Measurements from ENCODE around the gene C14orf132.

The C14orf132 gene

GRCh38 chr14:96064866-96065265 lies 25.7 kb downstream of the C14orf132 start:
- TF ChIP-seq CTCF (conservative IDR thresholded peaks at IDR 0.05; ENCODE audit: low read depth): no peak
- no peak for DNase-seq (ENCODE audit: low spot score)
- POLR2A ChIA-PET (ENCODE audit: low non-redundant PET): no interaction called here
- CTCF ChIA-PET: interaction anchor here (0.9 kb wide), 1 partner anchor 120 kb away, joined by 3 read pairs; no protein-coding TSS in a partner anchor
- H3K27ac ChIP-seq: no peak overlapping the region

GRCh38 chr14:96065661-96066459 lies 26.7 kb downstream of the C14orf132 start:
- no peak overlapping the region for H3K27ac ChIP-seq
- ChIA-PET CTCF (interaction anchor here (0.7 to 1.3 kb wide), 3 partner anchors 9 to 21 kb away, joined by 3 to 4 read pairs (median 4); no protein-coding TSS in a partner anchor), POLR2A (ENCODE audit: low non-redundant PET) (no interaction called here)
- TF ChIP-seq CTCF (conservative IDR thresholded peaks at IDR 0.05; ENCODE audit: low read depth): no peak
- DNase-seq (ENCODE audit: low spot score): no peak

GRCh38 chr14:96066976-96067375 lies 27.8 kb downstream of the C14orf132 start:
- TF ChIP-seq CTCF (conservative IDR thresholded peaks at IDR 0.05; ENCODE audit: low read depth): no peak
- ChIA-PET POLR2A (ENCODE audit: low non-redundant PET) (no interaction called here), CTCF (no interaction called here)
- no peak overlapping the region for H3K27ac ChIP-seq
- DNase-seq (ENCODE audit: low spot score): no peak

GRCh38 chr14:96067985-96068930 lies 29.1 kb downstream of the C14orf132 start:
- ChIA-PET POLR2A (ENCODE audit: low non-redundant PET) (no interaction called here), CTCF (no interaction called here)

GRCh38 chr14:96069421-96069820 lies 30.3 kb downstream of the C14orf132 start:
- POLR2A ChIA-PET (ENCODE audit: low non-redundant PET): no interaction called here
- no peak for DNase-seq (ENCODE audit: low spot score)

More at GRCh38 chr14:96067985-96068930, 29.1 kb downstream of the C14orf132 start:
- no peak for DNase-seq (ENCODE audit: low spot score)
- TF ChIP-seq CTCF (conservative IDR thresholded peaks at IDR 0.05; ENCODE audit: low read depth): no peak
- H3K27ac ChIP-seq: no peak overlapping the region

More at GRCh38 chr14:96069421-96069820, 30.3 kb downstream of the C14orf132 start:
- CTCF ChIA-PET: no interaction called here
- H3K27ac ChIP-seq: no peak overlapping the region
- no peak for TF ChIP-seq CTCF (conservative IDR thresholded peaks at IDR 0.05; ENCODE audit: low read depth)
